Lower leg skin (tissue), 4 donors: Measurements from ENCODE around the gene MAP3K3. TPM values are rescaled to one million over a fixed set of nuclear protein-coding genes. Genes with fewer than 3 reads are reported as not detected.

ENCODE experiments used
- DNase-seq, 2 donors: peaks; one replicate each; pipeline ENCODE4 v3.0.0-alpha.2; 2019; ENCODE audit warnings: low spot score in 2 of 2
- H3K4me3 ChIP-seq: fragments of 200-600 bp; sonication (generic); 2 replicates; pipeline ENCODE4 v1.5.1; 2017; ENCODE audit warnings: mild to moderate bottlenecking, low read depth; ENCODE audit not compliant: poor library complexity, severe bottlenecking
- CTCF ChIP-seq, 3 donors: fragments of 450-650 bp; IDR thresholded peaks; one replicate each; pipeline ENCODE4 v1.5.1; 2016; ENCODE audit warnings: antibody characterized with exemption in 3 of 3, mild to moderate bottlenecking in 3 of 3, moderate library complexity in 2 of 3
- POLR2A ChIP-seq, 2 donors: fragments of 450-650 bp; IDR thresholded peaks; one replicate each; pipeline ENCODE4 v1.6.1; 2016 to 2017; ENCODE audit warnings: antibody characterized with exemption in 2 of 2, mild to moderate bottlenecking in 1 of 2, moderate library complexity in 1 of 2
- WGBS, 2 donors: methylation state at CpG; one replicate each; pipeline ENCODE4 v1.1.5; 2018; 5-methylcytosine and 5-hydroxymethylcytosine counted together
- intact Hi-C: fragments of 100-400 bp; cut with DNase I; formaldehyde crosslinking; loops from one replicate; pipeline ENCODE4 v1.15.0; 2023; ENCODE audit warnings: low total_unique reads
- total RNA-seq, 4 donors: library from RNA; depleted of rRNA; stranded (reverse); fragments of >200 nt; gene quantifications; one replicate each; pipeline ENCODE4 v1.1.0, GENCODE V29; 2016

The MAP3K3 gene
- total RNA-seq, 4 donors from 2014 or later, result 25.2 to 54.1 (median 39.6) TPM

- H3K4me3 ChIP-seq, result no peak overlapping the region
- TF ChIP-seq POLR2A (IDR thresholded peaks at IDR 0.05), result no peak
- no peak for TF ChIP-seq CTCF (IDR thresholded peaks at IDR 0.05)
- DNase-seq, result no peak
- WGBS, 2 donors, result 88 to 94% methylated on average over 1 of the region's 1 CpG
- intact Hi-C loops, result no loop called here
Observed at GRCh38 chr17:63682441-63682840, 60.2 kb downstream of the MAP3K3 start.

GRCh38 chr17:63682981-63683380 lies 60.8 kb downstream of the MAP3K3 start:
- TF ChIP-seq CTCF (IDR thresholded peaks at IDR 0.05) (no peak), POLR2A (IDR thresholded peaks at IDR 0.05) (no peak)
- intact Hi-C loops, result no loop called here

GRCh38 chr17:63685041-63685440 lies 62.8 kb downstream of the MAP3K3 start:
- no peak overlapping the region for H3K4me3 ChIP-seq
- WGBS, 2 donors, result 25 to 31% methylated on average over 2 of the region's 2 CpGs
- TF ChIP-seq POLR2A (IDR thresholded peaks at IDR 0.05) (no peak), CTCF (IDR thresholded peaks at IDR 0.05) (no peak)
- intact Hi-C loops, result no loop called here
- DNase-seq, result no peak

More at GRCh38 chr17:63682981-63683380, 60.8 kb downstream of the MAP3K3 start:
- no peak overlapping the region for H3K4me3 ChIP-seq
- DNase-seq, result no peak

GRCh38 chr17:63685578-63685977 lies 63.4 kb downstream of the MAP3K3 start:
- intact Hi-C loops, result no loop called here
- 77 to 79% methylated on average over 3 of the region's 3 CpGs for WGBS, 2 donors
- TF ChIP-seq POLR2A (IDR thresholded peaks at IDR 0.05) (no peak), CTCF (IDR thresholded peaks at IDR 0.05) (no peak)
- DNase-seq, result no peak
- no peak overlapping the region for H3K4me3 ChIP-seq

- WGBS, 2 donors, result 89 to 92% methylated on average over 3 of the region's 3 CpGs
- intact Hi-C loops, result no loop called here
- TF ChIP-seq POLR2A (IDR thresholded peaks at IDR 0.05), result no peak
- no peak for TF ChIP-seq CTCF (IDR thresholded peaks at IDR 0.05)
- H3K4me3 ChIP-seq, result no peak overlapping the region
- no peak for DNase-seq
Observed at GRCh38 chr17:63686138-63686685, 64.0 kb downstream of the MAP3K3 start.

GRCh38 chr17:63688396-63689020 lies 66.3 kb downstream of the MAP3K3 start:
- TF ChIP-seq POLR2A (IDR thresholded peaks at IDR 0.05) (no peak), CTCF (IDR thresholded peaks at IDR 0.05) (no peak)
- intact Hi-C loops, result no loop called here
- no peak for DNase-seq
- H3K4me3 ChIP-seq, result no peak overlapping the region
- 85 to 89% methylated on average over 12 of the region's 12 CpGs for WGBS, 2 donors
